HEK293T (cell line): Measurements from ENCODE around the gene ERG.

ENCODE experiments used
- CTCF ChIA-PET: fragments of 350-600 bp; formaldehyde crosslinking; extraction: SDS; loops from one replicate; lab custom pipeline; 2021; ENCODE audit warnings: antibody characterized with exemption, inconsistent platforms; lab: Yijun Ruan, JAX
- POLR2A ChIA-PET: fragments of 350-600 bp; formaldehyde crosslinking; extraction: SDS; loops from one replicate; lab custom pipeline; 2020; ENCODE audit warnings: antibody characterized with exemption, inconsistent platforms; lab: Yijun Ruan, JAX
- DNase-seq: peaks from one replicate; pipeline ENCODE4 v3.0.0; 2012; ENCODE audit warnings: mixed read lengths; ENCODE audit errors: extremely low spot score
- ARNT ChIP-seq: fragments of 450-650 bp; IDR thresholded peaks from 2 replicates; pipeline ENCODE4 v1.6.1; 2017; ENCODE audit warnings: mild to moderate bottlenecking
- BHLHE40 ChIP-seq: fragments of 450-650 bp; IDR thresholded peaks from 2 replicates; pipeline ENCODE4 v1.6.1; 2016; ENCODE audit warnings: mild to moderate bottlenecking, moderate library complexity, borderline replicate concordance
- CTBP1 ChIP-seq: fragments of 450-650 bp; IDR thresholded peaks from 2 replicates; pipeline ENCODE4 v1.6.1; 2016; ENCODE audit warnings: borderline replicate concordance
- ELF4 ChIP-seq: fragments of 450-650 bp; IDR thresholded peaks from 2 replicates; pipeline ENCODE4 v1.6.1; 2017; ENCODE audit warnings: antibody characterized with exemption
- FOXA1 ChIP-seq: fragments of 450-650 bp; IDR thresholded peaks from 2 replicates; pipeline ENCODE4 v1.6.1; 2016; ENCODE audit warnings: mild to moderate bottlenecking
- FOXK2 ChIP-seq: fragments of 450-650 bp; IDR thresholded peaks from 2 replicates; pipeline ENCODE4 v1.6.1; 2016; ENCODE audit warnings: mild to moderate bottlenecking
- FOXM1 ChIP-seq: fragments of 450-650 bp; IDR thresholded peaks from 2 replicates; pipeline ENCODE4 v1.6.1; 2017; ENCODE audit warnings: mild to moderate bottlenecking, borderline replicate concordance
- HDGF ChIP-seq: fragments of 450-650 bp; IDR thresholded peaks from 2 replicates; pipeline ENCODE4 v1.6.1; 2017; ENCODE audit warnings: antibody characterized with exemption, borderline replicate concordance
- L3MBTL2 ChIP-seq: fragments of 450-650 bp; conservative IDR thresholded peaks from 2 replicates; pipeline ENCODE4 v1.6.1; 2016; ENCODE audit warnings: mild to moderate bottlenecking
- LEF1 ChIP-seq: fragments of 450-650 bp; IDR thresholded peaks from 2 replicates; pipeline ENCODE4 v1.6.1; 2017; ENCODE audit warnings: mild to moderate bottlenecking, borderline replicate concordance
- NFRKB ChIP-seq: fragments of 450-650 bp; IDR thresholded peaks from 2 replicates; pipeline ENCODE4 v1.6.1; 2016; ENCODE audit warnings: mild to moderate bottlenecking, moderate library complexity
- SP1 ChIP-seq: fragments of 450-650 bp; IDR thresholded peaks from 2 replicates; pipeline ENCODE4 v1.6.1; 2017
- SUZ12 ChIP-seq: fragments of 450-650 bp; IDR thresholded peaks from 2 replicates; pipeline ENCODE4 v1.6.1; 2016; ENCODE audit warnings: mild to moderate bottlenecking
- TARDBP ChIP-seq: fragments of 450-650 bp; IDR thresholded peaks from 2 replicates; pipeline ENCODE4 v1.6.1; 2016
- ZNF384 ChIP-seq: fragments of 450-650 bp; IDR thresholded peaks from 2 replicates; pipeline ENCODE4 v1.6.1; 2016
- TF ChIP-seq, protein P1 (sequence below): fragments of 450-650 bp; IDR thresholded peaks from 2 replicates; pipeline ENCODE4 v1.6.1; 2016

Gene ERG

DNA sequence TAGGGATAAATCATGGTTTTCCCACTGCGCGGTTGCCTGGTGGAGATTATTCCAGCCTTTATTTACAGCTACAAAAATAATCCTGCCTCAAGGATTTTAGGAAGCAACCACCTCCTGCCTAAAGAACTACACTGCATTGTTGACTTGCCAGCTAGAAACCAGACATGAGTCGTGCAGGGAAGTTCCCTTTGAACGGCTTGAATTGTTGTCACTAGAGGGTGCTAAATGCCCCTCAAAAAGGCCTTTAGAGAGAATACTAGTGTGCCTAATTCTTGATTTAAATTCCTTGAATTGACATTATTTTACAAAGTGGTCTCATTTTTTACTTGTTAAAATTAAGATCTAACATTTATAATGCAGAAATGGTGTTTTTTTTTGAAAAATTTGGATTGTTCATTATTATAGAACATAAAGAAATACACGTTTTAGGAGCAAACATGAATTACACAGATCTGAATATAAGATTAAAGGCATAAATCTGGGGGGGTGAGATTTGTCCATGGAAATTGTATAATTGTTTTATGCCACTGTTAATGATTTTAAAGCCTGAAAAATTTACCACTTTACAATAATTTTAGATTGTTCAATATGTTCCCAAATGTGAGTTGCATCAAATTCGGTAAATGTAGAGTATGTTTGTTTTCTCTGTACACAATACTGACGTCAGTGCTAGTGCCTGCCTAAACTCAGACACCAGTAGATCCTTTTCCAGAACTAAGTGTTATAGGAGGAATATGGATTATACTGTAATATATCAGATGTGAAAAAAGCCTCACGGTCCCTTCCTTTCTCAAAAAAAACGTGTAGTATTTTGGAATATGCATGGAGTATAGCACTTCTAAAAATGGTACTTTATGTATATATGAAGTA lies 7.6 kb upstream of the ERG start:
- TF ChIP-seq LEF1 (no peak), ARNT (no peak), CTBP1 (no peak), NFRKB (no peak), ZNF384 (no peak), HDGF (no peak), ELF4 (no peak), SUZ12 (no peak), FOXA1 (no peak), SP1 (no peak), FOXM1 (no peak), L3MBTL2 (no peak), BHLHE40 (no peak), FOXK2 (no peak)
- TF ChIP-seq, protein P1, sequence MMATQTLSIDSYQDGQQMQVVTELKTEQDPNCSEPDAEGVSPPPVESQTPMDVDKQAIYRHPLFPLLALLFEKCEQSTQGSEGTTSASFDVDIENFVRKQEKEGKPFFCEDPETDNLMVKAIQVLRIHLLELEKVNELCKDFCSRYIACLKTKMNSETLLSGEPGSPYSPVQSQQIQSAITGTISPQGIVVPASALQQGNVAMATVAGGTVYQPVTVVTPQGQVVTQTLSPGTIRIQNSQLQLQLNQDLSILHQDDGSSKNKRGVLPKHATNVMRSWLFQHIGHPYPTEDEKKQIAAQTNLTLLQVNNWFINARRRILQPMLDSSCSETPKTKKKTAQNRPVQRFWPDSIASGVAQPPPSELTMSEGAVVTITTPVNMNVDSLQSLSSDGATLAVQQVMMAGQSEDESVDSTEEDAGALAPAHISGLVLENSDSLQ: no peak
- ChIA-PET CTCF (interaction anchor here (0.6 to 0.9 kb wide), 2 partner anchors 23 to 33 kb away, joined by 3 read pairs; no protein-coding TSS in a partner anchor), POLR2A (no interaction called here)
- peak; percentile 42 for DNase-seq

DNA sequence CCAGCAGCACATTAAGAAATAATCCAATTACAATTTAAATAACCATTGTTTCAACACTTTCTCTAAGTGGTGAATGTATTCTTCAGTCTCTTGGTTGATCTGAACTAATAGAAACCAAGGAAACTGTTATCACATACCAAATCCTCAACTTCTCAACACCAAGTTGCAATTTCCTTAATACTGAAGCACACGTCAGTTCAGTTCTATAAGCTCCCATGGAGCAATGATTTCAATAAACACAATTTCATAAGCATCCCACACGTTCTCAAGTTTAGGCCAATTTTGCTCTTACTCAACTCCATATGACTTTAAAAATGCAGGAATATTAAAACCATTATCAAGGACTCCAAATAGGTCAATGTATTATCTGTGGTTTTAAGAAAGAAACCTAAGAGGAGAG lies 5.8 kb upstream of the ERG start:
- CTCF ChIA-PET: interaction anchor here (0.7 kb wide), 1 partner anchor 1074 kb away, joined by 3 read pairs; no protein-coding TSS in a partner anchor
- POLR2A ChIA-PET: no interaction called here
- TF ChIP-seq TARDBP (no peak), FOXK2 (no peak), NFRKB (no peak), SP1 (no peak), LEF1 (no peak), SUZ12 (no peak), ZNF384 (no peak), ELF4 (no peak), FOXM1 (no peak)
- TF ChIP-seq, protein P1: no peak
- DNase-seq: no peak

DNA sequence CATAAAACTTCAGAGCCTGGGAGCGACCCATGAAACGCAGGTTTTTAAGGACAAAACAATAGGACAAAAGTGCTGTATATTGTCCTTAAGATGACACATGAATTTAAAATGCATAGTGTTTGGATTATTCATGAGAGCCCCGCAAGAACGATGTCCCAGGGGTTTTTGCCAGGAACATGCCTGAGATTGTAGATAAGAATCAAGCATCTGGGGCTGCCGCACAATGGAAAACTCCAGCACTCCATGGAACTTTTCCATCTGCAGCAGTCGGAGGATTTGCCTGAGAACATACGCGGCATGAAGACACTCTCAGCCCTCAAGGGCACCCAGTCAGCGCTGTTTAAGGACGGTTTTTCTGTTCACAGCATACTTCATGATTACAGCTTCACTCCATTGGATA lies 5.3 kb upstream of the ERG start:
- CTCF ChIA-PET: interaction anchor here (0.7 kb wide), 1 partner anchor 1073 kb away, joined by 3 read pairs; no protein-coding TSS in a partner anchor
- no peak for DNase-seq
- POLR2A ChIA-PET: no interaction called here

DNA sequence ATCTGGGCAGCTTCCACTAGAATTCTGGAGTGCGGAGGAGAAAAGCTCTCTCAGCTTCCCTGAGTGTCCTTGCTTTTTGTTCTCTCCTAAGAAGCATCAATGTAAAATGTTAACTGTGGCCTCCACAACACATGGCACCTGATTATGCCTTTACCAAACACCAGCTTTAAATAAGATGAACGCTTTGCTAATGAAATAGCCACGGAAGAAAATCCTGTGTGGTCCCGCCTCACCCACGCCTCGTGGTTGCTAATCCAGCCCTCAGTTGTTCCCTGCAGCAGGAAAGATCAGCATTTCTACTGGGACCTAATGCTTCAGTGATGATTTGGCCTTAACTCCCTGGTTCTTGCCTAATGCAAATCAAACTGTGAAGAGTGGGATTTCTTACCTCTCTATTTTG lies 1.8 kb upstream of the ERG start:
- ChIA-PET POLR2A (no interaction called here), CTCF (no interaction called here)
- no peak for TF ChIP-seq NFRKB
- no peak for TF ChIP-seq ARNT
- TF ChIP-seq FOXK2: no peak
- TF ChIP-seq ZNF384: no peak
- no peak for TF ChIP-seq SUZ12
- TF ChIP-seq LEF1: no peak
- TF ChIP-seq SP1: no peak
- TF ChIP-seq CTBP1: no peak
- DNase-seq: no peak

More for the DNA sequence above, 5.3 kb upstream of the ERG start:
- TF ChIP-seq TARDBP (no peak), NFRKB (no peak), L3MBTL2 (no peak), SUZ12 (no peak), LEF1 (no peak), BHLHE40 (no peak), FOXA1 (no peak), ZNF384 (no peak)

DNA sequence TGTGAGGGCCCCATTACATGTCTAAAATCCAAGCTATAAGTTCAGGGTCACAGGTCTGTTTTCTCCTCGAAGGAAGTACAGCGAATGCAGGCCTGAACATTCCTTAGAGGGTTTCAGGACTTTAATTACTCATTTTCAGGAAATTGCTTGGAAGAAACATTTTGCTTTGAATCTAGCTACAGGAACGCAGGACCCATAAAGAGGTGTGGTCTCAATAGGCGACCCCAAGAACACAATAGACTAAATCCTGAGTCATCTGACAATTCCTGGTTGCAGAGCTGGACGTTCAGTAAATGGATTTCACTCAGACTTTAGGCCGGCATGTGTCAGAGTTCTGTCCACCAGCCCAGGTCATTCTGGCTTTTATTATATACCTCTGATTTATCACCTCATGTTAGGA lies 1.0 kb upstream of the ERG start:
- TF ChIP-seq ZNF384 (no peak), TARDBP (no peak), L3MBTL2 (no peak), ARNT (no peak), SP1 (no peak), NFRKB (no peak), CTBP1 (no peak), HDGF (no peak), FOXM1 (no peak), FOXK2 (no peak), ELF4 (no peak), FOXA1 (no peak), BHLHE40 (no peak), SUZ12 (no peak)
- TF ChIP-seq, protein P1: no peak
- POLR2A ChIA-PET: no interaction called here
- DNase-seq: no peak
- CTCF ChIA-PET: interaction anchor here (0.8 kb wide), 1 partner anchor 33 kb away, joined by 3 read pairs; no protein-coding TSS in a partner anchor

DNA sequence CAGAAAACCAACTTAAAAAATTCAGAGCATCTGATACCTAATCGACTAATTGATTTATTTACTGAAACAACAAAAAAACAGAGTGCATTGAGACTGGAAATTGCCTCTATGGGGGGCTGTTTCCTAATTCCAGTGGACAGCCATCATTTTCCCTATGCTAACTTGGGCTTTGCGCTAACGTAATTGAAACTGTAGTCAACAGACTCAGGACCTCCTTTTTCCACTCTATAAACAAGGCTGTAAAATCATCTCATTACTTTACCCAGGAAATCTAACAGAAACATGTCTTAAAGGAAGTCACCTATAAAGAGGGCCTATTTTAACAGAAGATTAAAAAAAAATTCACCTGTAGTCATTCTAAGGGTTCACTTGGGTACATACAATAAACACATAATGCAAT lies 2.1 kb downstream of the ERG start:
- ChIA-PET POLR2A (no interaction called here), CTCF (no interaction called here)
- TF ChIP-seq FOXM1 (no peak), FOXK2 (no peak), SP1 (no peak), NFRKB (no peak), LEF1 (no peak), ELF4 (no peak), SUZ12 (no peak), HDGF (no peak), L3MBTL2 (no peak), CTBP1 (no peak), BHLHE40 (no peak), ZNF384 (no peak), FOXA1 (no peak)
- DNase-seq: no peak
